Type B pancreatic cell (in vitro differentiated cells): Measurements from ENCODE around the gene BMP2K. TPM values are rescaled to one million over a fixed set of nuclear protein-coding genes. Genes with fewer than 3 reads are reported as not detected.
"Not testable (repeated sequence)": the region's sequence is repeated elsewhere in the genome, so short reads cannot be mapped to it uniquely, and the experiment has no call there.

Experiments used
- DNase-seq: peaks from one replicate; pipeline ENCODE4 v3.0.0; 2021; ENCODE audit warnings: mixed read lengths; ENCODE audit not compliant: unreplicated experiment; ENCODE audit errors: extremely low spot score
- H3K27ac Mint-ChIP-seq: 2 replicates; pipeline ENCODE4 v1.8.0; 2021; ENCODE audit warnings: mild to moderate bottlenecking, mixed read lengths
- H3K27me3 Mint-ChIP-seq: 2 replicates; pipeline ENCODE4 v1.8.0; 2021; ENCODE audit warnings: mixed read lengths
- H3K36me3 Mint-ChIP-seq: 2 replicates; pipeline ENCODE4 v1.8.0; 2021; ENCODE audit warnings: mixed read lengths
- H3K4me1 Mint-ChIP-seq: one replicate; pipeline ENCODE4 v1.8.0; 2021; ENCODE audit warnings: mixed read lengths; ENCODE audit not compliant: unreplicated experiment
- H3K4me3 Mint-ChIP-seq: 2 replicates; pipeline ENCODE4 v1.8.0; 2021; ENCODE audit warnings: mild to moderate bottlenecking, mixed read lengths
- H3K9me3 Mint-ChIP-seq: 2 replicates; pipeline ENCODE4 v1.8.0; 2021; ENCODE audit warnings: mixed read lengths
- total RNA-seq: library from RNA; stranded (reverse); gene quantifications from 2 replicates; pipeline ENCODE4 v1.2.1, GENCODE V29; 2021; ENCODE audit warnings: low replicate concordance
- TF ChIP-seq, protein P1 (sequence below): fragments of 200-600 bp; sonication (generic); conservative IDR thresholded peaks from 2 replicates; pipeline ENCODE4 v1.5.0; 2021; ENCODE audit warnings: antibody characterized with exemption, mild to moderate bottlenecking

The BMP2K gene
- total RNA-seq, 1 donor from 2014 or later = 40.9 TPM

DNA sequence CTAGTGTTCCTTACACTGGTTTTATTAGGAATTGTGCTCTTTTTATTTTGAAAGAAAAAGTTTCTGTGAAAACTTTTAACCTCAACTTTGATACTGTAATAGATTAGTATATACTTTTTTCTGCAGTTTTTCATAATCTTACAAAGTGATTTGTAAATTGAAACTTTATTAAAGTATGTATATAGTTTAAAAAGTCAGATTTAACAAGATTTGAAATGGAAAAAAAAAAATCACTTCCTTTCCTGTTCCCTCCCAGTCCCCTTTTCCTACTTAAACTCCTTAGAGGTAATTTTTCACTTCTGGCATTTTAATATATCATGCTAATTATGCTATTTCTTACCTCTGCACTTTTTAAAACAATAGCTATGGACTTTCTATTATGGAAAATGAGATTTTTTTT lies 113.8 kb downstream of the BMP2K start:
- TF ChIP-seq, protein P1, sequence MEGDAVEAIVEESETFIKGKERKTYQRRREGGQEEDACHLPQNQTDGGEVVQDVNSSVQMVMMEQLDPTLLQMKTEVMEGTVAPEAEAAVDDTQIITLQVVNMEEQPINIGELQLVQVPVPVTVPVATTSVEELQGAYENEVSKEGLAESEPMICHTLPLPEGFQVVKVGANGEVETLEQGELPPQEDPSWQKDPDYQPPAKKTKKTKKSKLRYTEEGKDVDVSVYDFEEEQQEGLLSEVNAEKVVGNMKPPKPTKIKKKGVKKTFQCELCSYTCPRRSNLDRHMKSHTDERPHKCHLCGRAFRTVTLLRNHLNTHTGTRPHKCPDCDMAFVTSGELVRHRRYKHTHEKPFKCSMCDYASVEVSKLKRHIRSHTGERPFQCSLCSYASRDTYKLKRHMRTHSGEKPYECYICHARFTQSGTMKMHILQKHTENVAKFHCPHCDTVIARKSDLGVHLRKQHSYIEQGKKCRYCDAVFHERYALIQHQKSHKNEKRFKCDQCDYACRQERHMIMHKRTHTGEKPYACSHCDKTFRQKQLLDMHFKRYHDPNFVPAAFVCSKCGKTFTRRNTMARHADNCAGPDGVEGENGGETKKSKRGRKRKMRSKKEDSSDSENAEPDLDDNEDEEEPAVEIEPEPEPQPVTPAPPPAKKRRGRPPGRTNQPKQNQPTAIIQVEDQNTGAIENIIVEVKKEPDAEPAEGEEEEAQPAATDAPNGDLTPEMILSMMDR = no peak
- H3K27me3 Mint-ChIP-seq = no peaks in the 10 kb centered on the region
- H3K4me3 Mint-ChIP-seq = no peak overlapping the region
- H3K36me3 Mint-ChIP-seq = peaks cover 16% of the 10 kb centered on the region
- no peaks in the 10 kb centered on the region for H3K9me3 Mint-ChIP-seq
- no peak overlapping the region for H3K27ac Mint-ChIP-seq
- DNase-seq = no peak
- H3K4me1 Mint-ChIP-seq = no peaks in the 10 kb centered on the region

DNA sequence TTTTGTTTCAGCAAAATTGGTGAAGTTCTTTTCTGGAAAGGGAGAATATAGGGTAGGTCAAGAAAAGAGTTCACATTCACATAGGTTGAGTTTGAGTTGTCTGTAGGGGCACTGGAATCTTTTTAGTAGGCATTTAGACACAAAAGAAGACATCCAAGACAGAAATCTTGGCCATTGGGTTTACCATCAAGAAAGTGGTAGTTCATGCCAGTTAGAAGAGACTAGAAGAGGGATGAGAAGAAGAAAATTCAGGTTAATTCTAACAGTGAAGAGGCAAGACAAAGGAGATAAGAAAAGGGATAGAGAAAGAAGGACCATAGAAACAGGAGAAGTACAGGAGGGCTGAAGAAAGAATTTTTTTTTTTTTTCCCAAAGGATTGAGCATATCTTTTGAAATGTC lies 123.2 kb downstream of the BMP2K start:
- H3K36me3 Mint-ChIP-seq = peaks cover 5% of the 10 kb centered on the region
- H3K4me1 Mint-ChIP-seq = no peaks in the 10 kb centered on the region
- no peak for DNase-seq
- H3K9me3 Mint-ChIP-seq = no peaks in the 10 kb centered on the region
- H3K27me3 Mint-ChIP-seq = no peaks in the 10 kb centered on the region
- TF ChIP-seq, protein P1 = no peak
- no peak overlapping the region for H3K4me3 Mint-ChIP-seq
- H3K27ac Mint-ChIP-seq = no peak overlapping the region

DNA sequence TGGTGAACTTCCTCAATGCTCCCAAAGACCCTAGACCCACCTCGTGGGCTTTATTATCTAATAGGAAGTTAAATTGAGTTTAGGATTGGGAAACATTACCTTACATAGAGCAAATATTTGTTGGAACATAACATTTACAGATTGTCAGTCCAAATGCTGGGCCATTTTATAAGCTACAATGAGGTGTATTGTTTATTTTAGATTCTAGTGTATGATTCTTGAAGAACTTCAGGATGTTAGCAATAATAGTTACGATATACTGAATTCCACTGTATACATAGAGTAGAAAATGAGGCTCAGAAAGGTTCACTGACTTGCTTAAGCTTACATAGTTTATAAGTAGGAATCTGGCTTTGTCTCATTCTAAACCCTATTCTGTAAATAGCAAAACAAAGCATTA lies 125.7 kb downstream of the BMP2K start:
- Mint-ChIP-seq H3K4me1 (no peaks in the 10 kb centered on the region), H3K9me3 (no peaks in the 10 kb centered on the region), H3K36me3 (peaks cover 8% of the 10 kb centered on the region), H3K27ac (no peak overlapping the region), H3K4me3 (no peak overlapping the region), H3K27me3 (no peaks in the 10 kb centered on the region)
- no peak for DNase-seq
- TF ChIP-seq, protein P1 = no peak

DNA sequence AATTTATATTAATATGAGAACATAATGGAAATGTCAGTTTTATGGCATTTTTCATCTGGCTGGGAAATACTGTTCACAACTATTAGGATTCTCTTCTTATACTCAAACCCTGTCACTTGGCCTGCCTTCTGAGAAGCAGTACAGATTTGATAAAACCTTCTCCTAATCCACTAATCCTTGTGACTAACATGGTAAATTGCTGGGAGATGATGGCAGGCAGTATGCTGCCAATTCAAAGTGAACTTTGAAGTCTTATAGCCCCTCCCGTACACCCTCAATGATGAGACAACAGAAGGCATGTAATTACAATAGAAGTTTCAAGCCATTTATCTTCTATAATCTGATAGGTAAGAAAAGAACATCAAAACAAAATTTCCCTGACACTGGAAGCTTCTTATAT lies 126.1 kb downstream of the BMP2K start:
- Mint-ChIP-seq H3K36me3 (peaks cover 8% of the 10 kb centered on the region), H3K27ac (no peak overlapping the region), H3K27me3 (no peaks in the 10 kb centered on the region), H3K9me3 (no peaks in the 10 kb centered on the region), H3K4me1 (no peaks in the 10 kb centered on the region), H3K4me3 (no peak overlapping the region)
- DNase-seq = no peak
- TF ChIP-seq, protein P1 = no peak

DNA sequence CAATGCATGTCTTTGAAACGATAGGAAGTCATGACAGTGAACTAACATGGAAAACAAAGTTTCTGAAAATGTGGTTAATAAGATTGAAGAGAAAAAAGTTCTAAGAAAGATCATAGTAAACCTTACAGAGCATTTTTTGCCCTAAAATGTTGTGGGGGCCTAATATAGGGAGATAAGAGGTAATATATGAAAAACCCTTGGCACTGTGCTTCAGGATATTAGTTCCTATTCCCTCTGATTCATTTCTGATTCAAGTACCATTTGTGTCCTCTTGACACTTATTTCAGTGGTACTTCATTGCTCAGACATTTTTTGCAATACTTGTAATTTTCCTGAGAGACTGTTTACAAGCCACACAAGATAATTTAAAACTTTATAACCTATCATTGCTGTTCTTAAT lies 128.0 kb downstream of the BMP2K start:
- Mint-ChIP-seq H3K4me1 (no peaks in the 10 kb centered on the region), H3K36me3 (peaks cover 13% of the 10 kb centered on the region), H3K27ac (no peak overlapping the region), H3K4me3 (no peak overlapping the region), H3K9me3 (no peaks in the 10 kb centered on the region), H3K27me3 (no peaks in the 10 kb centered on the region)
- no peak for DNase-seq
- TF ChIP-seq, protein P1 = no peak

DNA sequence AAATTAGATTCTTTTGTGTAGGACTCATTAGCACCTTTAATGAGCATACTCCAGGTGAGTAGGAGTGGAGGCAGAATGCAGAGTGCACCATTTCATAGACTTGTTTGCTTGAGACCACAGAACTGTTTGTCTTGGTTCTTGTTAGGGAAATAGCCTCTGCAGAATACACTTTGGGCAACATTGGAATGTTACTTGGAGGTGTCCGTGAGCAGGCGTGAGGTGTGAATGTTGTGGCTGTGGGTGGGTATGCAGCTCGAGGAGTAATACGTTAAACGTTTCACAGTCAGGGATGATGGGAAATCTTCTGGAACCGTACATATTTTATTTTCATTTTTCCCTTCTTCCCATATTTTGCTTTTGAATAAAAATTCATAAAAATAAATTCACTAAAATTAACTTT lies 131.5 kb downstream of the BMP2K start:
- Mint-ChIP-seq H3K36me3 (peaks cover 28% of the 10 kb centered on the region), H3K4me1 (no peaks in the 10 kb centered on the region), H3K27me3 (no peaks in the 10 kb centered on the region), H3K9me3 (no peaks in the 10 kb centered on the region), H3K27ac (no peak overlapping the region), H3K4me3 (no peak overlapping the region)
- TF ChIP-seq, protein P1 = no peak
- DNase-seq = no peak

DNA sequence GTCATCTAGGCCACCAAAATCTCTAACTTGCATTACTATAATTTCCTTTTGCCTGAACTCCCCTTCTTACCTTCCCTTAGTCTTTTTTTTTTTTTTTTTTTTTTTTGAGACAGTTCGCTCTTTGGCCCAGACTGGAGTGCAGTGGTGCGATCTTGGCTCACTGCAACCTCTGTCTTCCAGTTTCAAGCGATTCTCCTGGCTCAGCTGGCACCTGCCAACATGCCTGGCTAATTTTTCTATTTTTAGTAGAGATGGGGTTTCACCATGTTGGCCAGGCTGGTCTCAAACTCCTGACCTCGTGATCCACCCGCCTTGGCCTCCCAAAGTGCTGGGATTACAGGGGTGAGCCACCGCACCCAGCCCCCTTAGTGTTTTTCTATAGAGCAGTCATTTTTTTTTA lies 132.8 kb downstream of the BMP2K start:
- not testable (repeated sequence) for DNase-seq, H3K4me1 Mint-ChIP-seq, H3K27ac Mint-ChIP-seq, H3K27me3 Mint-ChIP-seq, H3K9me3 Mint-ChIP-seq, H3K4me3 Mint-ChIP-seq
- peaks cover 29% of the 10 kb centered on the region for H3K36me3 Mint-ChIP-seq
